ENCODE results near the gene LANCL3. TPM values are rescaled to one million over a fixed set of nuclear protein-coding genes. Genes with fewer than 3 reads are reported as not detected.
"Not testable (repeated sequence)": the region's sequence is repeated elsewhere in the genome, so short reads cannot be mapped to it uniquely, and the experiment has no call there.

The LANCL3 gene
- polyA plus RNA-seq (2013, experiment 1 of 2), result 0.31 TPM
- 0.20 TPM for polyA plus RNA-seq (2013, experiment 2 of 2)

DNA sequence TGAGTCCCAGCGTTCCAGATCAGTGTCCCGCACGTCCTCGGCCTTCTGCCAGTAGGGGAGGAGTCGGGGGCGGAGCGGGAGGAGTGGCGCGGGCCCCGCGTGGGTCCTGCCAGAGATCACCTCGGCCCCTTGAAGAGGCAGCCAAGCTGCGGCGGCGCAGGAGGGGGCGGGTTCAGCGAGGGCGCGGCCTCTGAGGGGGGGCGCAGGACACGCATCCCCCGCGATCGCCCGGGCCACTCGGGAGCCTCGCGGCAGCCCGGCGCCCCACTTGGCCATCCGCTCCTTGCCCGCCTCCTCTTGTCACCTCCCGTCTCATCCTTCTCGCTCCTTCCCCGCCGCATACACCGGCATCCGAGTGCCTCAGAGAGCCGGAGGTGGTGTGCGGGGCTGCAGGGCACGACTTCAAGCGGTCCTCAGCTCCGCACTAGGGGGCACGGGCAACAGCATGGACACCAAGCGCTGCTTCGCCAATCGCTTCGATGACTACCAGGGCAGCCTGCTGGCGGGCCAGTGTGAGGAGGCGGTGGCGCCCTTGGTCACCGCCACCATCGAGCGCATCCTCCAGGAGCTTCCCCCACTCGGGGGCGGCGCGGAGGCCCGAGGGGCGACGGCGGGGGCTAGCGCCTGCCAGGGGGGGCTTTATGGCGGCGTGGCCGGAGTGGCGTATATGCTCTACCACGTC, at the start of gene LANCL3:
Gene LANCL3, plus strand, starts transcription at position 236 of the 682 bp plus-strand sequence. Its CDS starts 210 bp downstream, at position 446.
- H2BK5ac ChIP-seq (ENCODE audit: low read length); H4K5ac ChIP-seq (ENCODE audit: low read length); H3K79me2 ChIP-seq (ENCODE audit: control insufficient read depth, insufficient read depth, low read length); H3K4me1 ChIP-seq (ENCODE audit: control insufficient read depth, low read depth, low read length); H3K23ac ChIP-seq (ENCODE audit: low read length); H3K79me1 ChIP-seq (ENCODE audit: low read length); H2AK5ac ChIP-seq (ENCODE audit: low read length); H3K9ac ChIP-seq (ENCODE audit: low read length); H3K56ac ChIP-seq (ENCODE audit: low read length); H2BK15ac ChIP-seq (replicated peaks; ENCODE audit: low read depth); H2BK120ac ChIP-seq (ENCODE audit: low read depth, low read length); H3K4me3 ChIP-seq (ENCODE audit: low read length); H3K27ac ChIP-seq (ENCODE audit: low read depth, low read length); H3K27me3 ChIP-seq (ENCODE audit: insufficient read depth, low read length, poor library complexity); H3K18ac ChIP-seq (ENCODE audit: low read length); H3K36me3 ChIP-seq (ENCODE audit: control insufficient read depth, insufficient read depth, low read length); H3K4me2 ChIP-seq (ENCODE audit: low read length); H3K4ac ChIP-seq (ENCODE audit: low read depth, low read length); H4K8ac ChIP-seq (ENCODE audit: low read depth, low read length): not testable (repeated sequence)
- peak; percentile 0 for DNase-seq
- no CpG with 5 or more reads among the region's 68 CpGs for WGBS (ENCODE audit: extremely low coverage, insufficient coverage, low lambda C conversion rate)

DNA sequence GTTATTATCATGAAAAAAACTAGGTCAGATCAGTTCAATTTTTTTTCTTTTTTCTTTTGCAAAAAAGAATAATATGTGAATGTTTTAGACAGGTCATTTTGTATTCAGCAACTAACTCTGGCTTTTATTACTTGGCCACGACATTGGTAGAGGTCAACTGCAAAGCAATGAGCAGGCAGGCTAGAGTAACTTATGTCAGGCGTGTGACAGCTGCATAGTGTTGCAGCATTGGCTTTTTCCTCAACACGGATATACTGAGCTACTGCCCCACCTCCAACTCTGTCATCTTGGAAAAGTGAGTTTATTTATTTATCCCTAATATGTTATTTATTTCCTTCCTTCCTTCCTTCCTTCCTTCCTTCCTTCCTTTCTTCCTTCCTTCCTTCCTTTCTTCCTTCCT, 47.8 kb upstream of the LANCL3 start:
- not testable (repeated sequence) for H3K4me1 ChIP-seq (ENCODE audit: control insufficient read depth, low read depth, low read length); H2AK5ac ChIP-seq (ENCODE audit: low read length); H3K4me3 ChIP-seq (ENCODE audit: low read length); H3K79me2 ChIP-seq (ENCODE audit: control insufficient read depth, insufficient read depth, low read length); H2BK15ac ChIP-seq (replicated peaks; ENCODE audit: low read depth); H3K79me1 ChIP-seq (ENCODE audit: low read length); H3K4me2 ChIP-seq (ENCODE audit: low read length); H3K56ac ChIP-seq (ENCODE audit: low read length); H3K18ac ChIP-seq (ENCODE audit: low read length); H3K27me3 ChIP-seq (ENCODE audit: insufficient read depth, low read length, poor library complexity); H2BK120ac ChIP-seq (ENCODE audit: low read depth, low read length); H3K23ac ChIP-seq (ENCODE audit: low read length); H4K5ac ChIP-seq (ENCODE audit: low read length); H3K27ac ChIP-seq (ENCODE audit: low read depth, low read length); DNase-seq; H3K4ac ChIP-seq (ENCODE audit: low read depth, low read length); H2BK5ac ChIP-seq (ENCODE audit: low read length); H4K8ac ChIP-seq (ENCODE audit: low read depth, low read length); H3K9ac ChIP-seq (ENCODE audit: low read length); H3K36me3 ChIP-seq (ENCODE audit: control insufficient read depth, insufficient read depth, low read length)
- no CpG with 5 or more reads among the region's 3 CpGs for WGBS (ENCODE audit: extremely low coverage, insufficient coverage, low lambda C conversion rate)

DNA sequence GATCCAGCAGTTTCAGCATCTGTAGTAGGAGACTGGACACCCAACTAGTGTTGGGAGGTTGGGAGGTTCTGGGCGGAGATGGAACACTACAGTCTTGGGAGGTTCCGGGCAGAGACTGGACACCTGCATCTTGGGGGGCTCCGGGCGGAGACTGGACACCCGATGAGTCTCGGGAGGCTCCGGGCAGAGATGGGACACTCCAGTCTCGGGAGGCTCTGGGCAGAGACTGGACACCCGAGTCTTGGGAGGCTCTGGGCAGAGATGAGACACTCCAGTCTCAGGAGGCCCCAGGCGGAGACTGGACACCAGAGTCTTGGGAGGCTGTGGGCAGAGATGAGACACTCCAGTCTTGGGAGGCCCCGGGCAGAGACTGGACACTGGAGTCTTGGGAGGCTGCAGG, 29.5 kb upstream of the LANCL3 start:
- no peak overlapping the region for H4K5ac ChIP-seq (ENCODE audit: low read length)
- no CpG with 5 or more reads among the region's 11 CpGs for WGBS (ENCODE audit: extremely low coverage, insufficient coverage, low lambda C conversion rate)
- H3K4me2 ChIP-seq (ENCODE audit: low read length), result no peak overlapping the region
- H3K4me3 ChIP-seq (ENCODE audit: low read length), result no peak overlapping the region
- no peak overlapping the region for H3K27ac ChIP-seq (ENCODE audit: low read depth, low read length)
- no peaks in the 10 kb centered on the region for H3K79me2 ChIP-seq (ENCODE audit: control insufficient read depth, insufficient read depth, low read length)
- no peak for DNase-seq
- H2BK5ac ChIP-seq (ENCODE audit: low read length), result no peak overlapping the region
- no peak overlapping the region for H2BK15ac ChIP-seq (replicated peaks; ENCODE audit: low read depth)
- H3K23ac ChIP-seq (ENCODE audit: low read length), result no peak overlapping the region
- no peak overlapping the region for H2AK5ac ChIP-seq (ENCODE audit: low read length)
- H3K36me3 ChIP-seq (ENCODE audit: control insufficient read depth, insufficient read depth, low read length), result no peaks in the 10 kb centered on the region
- H3K9ac ChIP-seq (ENCODE audit: low read length), result no peak overlapping the region
- no peak overlapping the region for H2BK120ac ChIP-seq (ENCODE audit: low read depth, low read length)
- no peak overlapping the region for H4K8ac ChIP-seq (ENCODE audit: low read depth, low read length)
- no peaks in the 10 kb centered on the region for H3K79me1 ChIP-seq (ENCODE audit: low read length)
- no peaks in the 10 kb centered on the region for H3K4me1 ChIP-seq (ENCODE audit: control insufficient read depth, low read depth, low read length)
- H3K4ac ChIP-seq (ENCODE audit: low read depth, low read length), result no peak overlapping the region
- H3K27me3 ChIP-seq (ENCODE audit: insufficient read depth, low read length, poor library complexity), result no peaks in the 10 kb centered on the region
- no peak overlapping the region for H3K56ac ChIP-seq (ENCODE audit: low read length)
- H3K18ac ChIP-seq (ENCODE audit: low read length), result no peak overlapping the region

DNA sequence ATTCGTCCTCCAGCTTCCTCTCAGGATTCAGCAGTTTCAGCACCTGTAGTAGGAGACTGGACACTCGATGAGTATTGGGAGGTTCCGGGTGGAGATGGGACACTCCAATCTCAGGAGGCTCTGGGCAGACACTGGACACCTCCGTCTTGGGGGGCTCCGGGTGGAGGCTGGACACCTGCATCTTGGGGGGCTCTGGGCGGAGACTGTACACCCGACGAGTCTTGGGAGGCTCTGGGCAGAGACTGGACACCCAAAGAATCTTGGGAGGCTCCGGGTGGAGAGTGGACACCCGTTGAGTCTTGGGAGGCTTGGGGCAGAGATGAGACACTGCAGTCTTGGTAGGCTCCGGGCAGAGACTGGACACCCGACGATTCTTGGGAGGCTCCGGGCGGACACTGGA, 28.7 kb upstream of the LANCL3 start:
- Histone ChIP-seq H3K4ac (ENCODE audit: low read depth, low read length) (no peak overlapping the region), H3K79me1 (ENCODE audit: low read length) (no peaks in the 10 kb centered on the region), H2BK5ac (ENCODE audit: low read length) (no peak overlapping the region), H2BK15ac (replicated peaks; ENCODE audit: low read depth) (no peak overlapping the region), H3K23ac (ENCODE audit: low read length) (no peak overlapping the region), H3K9ac (ENCODE audit: low read length) (no peak overlapping the region), H2BK120ac (ENCODE audit: low read depth, low read length) (no peak overlapping the region), H3K56ac (ENCODE audit: low read length) (no peak overlapping the region), H3K18ac (ENCODE audit: low read length) (no peak overlapping the region), H3K4me2 (ENCODE audit: low read length) (no peak overlapping the region), H3K79me2 (ENCODE audit: control insufficient read depth, insufficient read depth, low read length) (no peaks in the 10 kb centered on the region), H4K8ac (ENCODE audit: low read depth, low read length) (no peak overlapping the region), H3K4me1 (ENCODE audit: control insufficient read depth, low read depth, low read length) (no peaks in the 10 kb centered on the region), H3K36me3 (ENCODE audit: control insufficient read depth, insufficient read depth, low read length) (no peaks in the 10 kb centered on the region), H2AK5ac (ENCODE audit: low read length) (no peak overlapping the region), H3K27ac (ENCODE audit: low read depth, low read length) (no peak overlapping the region), H4K5ac (ENCODE audit: low read length) (no peak overlapping the region), H3K4me3 (ENCODE audit: low read length) (no peak overlapping the region), H3K27me3 (ENCODE audit: insufficient read depth, low read length, poor library complexity) (no peaks in the 10 kb centered on the region)
- DNase-seq, result no peak
- WGBS (ENCODE audit: extremely low coverage, insufficient coverage, low lambda C conversion rate), result no CpG with 5 or more reads among the region's 15 CpGs

DNA sequence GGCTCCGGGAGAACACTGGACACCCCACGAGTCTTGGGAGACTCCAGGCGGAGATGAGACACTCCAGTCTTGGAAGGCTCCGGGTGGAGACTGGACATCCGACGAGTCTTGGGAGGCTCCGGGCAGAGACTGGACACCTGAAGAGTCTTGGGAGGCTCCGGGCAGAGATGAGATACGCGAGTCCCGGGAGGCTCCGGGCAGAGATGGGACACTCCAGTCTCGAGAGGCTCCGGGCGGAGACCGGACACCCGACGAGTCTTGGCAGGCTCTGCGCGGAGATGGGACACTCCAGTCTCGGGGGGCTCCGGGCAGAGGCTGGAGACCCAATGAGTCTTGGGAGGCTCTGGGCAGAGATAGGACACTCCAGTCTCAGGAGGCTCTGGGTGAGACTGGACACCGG, 28.1 kb upstream of the LANCL3 start:
- H3K4me3 ChIP-seq (ENCODE audit: low read length), result no peak overlapping the region
- H3K4ac ChIP-seq (ENCODE audit: low read depth, low read length), result no peak overlapping the region
- no peak overlapping the region for H4K5ac ChIP-seq (ENCODE audit: low read length)
- no peak overlapping the region for H3K4me2 ChIP-seq (ENCODE audit: low read length)
- WGBS (ENCODE audit: extremely low coverage, insufficient coverage, low lambda C conversion rate), result no CpG with 5 or more reads among the region's 23 CpGs
- H3K27ac ChIP-seq (ENCODE audit: low read depth, low read length), result no peak overlapping the region
- H2BK15ac ChIP-seq (replicated peaks; ENCODE audit: low read depth), result no peak overlapping the region
- no peak overlapping the region for H2BK5ac ChIP-seq (ENCODE audit: low read length)
- H3K23ac ChIP-seq (ENCODE audit: low read length), result no peak overlapping the region
- no peak overlapping the region for H2BK120ac ChIP-seq (ENCODE audit: low read depth, low read length)
- no peaks in the 10 kb centered on the region for H3K27me3 ChIP-seq (ENCODE audit: insufficient read depth, low read length, poor library complexity)
- no peak overlapping the region for H3K56ac ChIP-seq (ENCODE audit: low read length)
- H2AK5ac ChIP-seq (ENCODE audit: low read length), result no peak overlapping the region
- H4K8ac ChIP-seq (ENCODE audit: low read depth, low read length), result no peak overlapping the region
- H3K18ac ChIP-seq (ENCODE audit: low read length), result no peak overlapping the region
- DNase-seq, result no peak
- no peaks in the 10 kb centered on the region for H3K36me3 ChIP-seq (ENCODE audit: control insufficient read depth, insufficient read depth, low read length)
- no peaks in the 10 kb centered on the region for H3K79me1 ChIP-seq (ENCODE audit: low read length)
- H3K4me1 ChIP-seq (ENCODE audit: control insufficient read depth, low read depth, low read length), result no peaks in the 10 kb centered on the region
- no peak overlapping the region for H3K9ac ChIP-seq (ENCODE audit: low read length)
- no peaks in the 10 kb centered on the region for H3K79me2 ChIP-seq (ENCODE audit: control insufficient read depth, insufficient read depth, low read length)

DNA sequence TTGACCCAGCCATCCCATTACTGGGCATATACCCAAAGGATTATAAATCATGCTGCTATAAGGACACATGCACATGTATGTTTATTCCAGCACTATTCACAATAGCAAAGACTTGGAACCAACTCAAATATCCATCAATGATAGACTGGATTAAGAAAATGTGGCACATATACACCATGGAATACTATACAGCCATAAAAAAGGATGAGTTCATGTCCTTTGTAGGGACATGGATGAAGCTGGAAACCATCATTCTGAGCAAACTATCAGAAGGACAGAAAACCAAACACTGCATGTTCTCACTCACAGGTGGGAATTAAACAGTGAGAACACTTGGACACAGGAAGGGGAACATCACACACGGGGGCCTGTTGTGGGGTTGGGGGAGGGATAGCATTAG, 26.9 kb upstream of the LANCL3 start:
- H3K27ac ChIP-seq (ENCODE audit: low read depth, low read length); H2BK120ac ChIP-seq (ENCODE audit: low read depth, low read length); H3K79me1 ChIP-seq (ENCODE audit: low read length); H3K79me2 ChIP-seq (ENCODE audit: control insufficient read depth, insufficient read depth, low read length); H3K36me3 ChIP-seq (ENCODE audit: control insufficient read depth, insufficient read depth, low read length); H3K23ac ChIP-seq (ENCODE audit: low read length); H2AK5ac ChIP-seq (ENCODE audit: low read length); DNase-seq; H3K4me2 ChIP-seq (ENCODE audit: low read length); H3K18ac ChIP-seq (ENCODE audit: low read length); H4K8ac ChIP-seq (ENCODE audit: low read depth, low read length); H3K27me3 ChIP-seq (ENCODE audit: insufficient read depth, low read length, poor library complexity); H3K4me1 ChIP-seq (ENCODE audit: control insufficient read depth, low read depth, low read length); H2BK15ac ChIP-seq (replicated peaks; ENCODE audit: low read depth); H3K56ac ChIP-seq (ENCODE audit: low read length); H4K5ac ChIP-seq (ENCODE audit: low read length); H3K4ac ChIP-seq (ENCODE audit: low read depth, low read length); H3K4me3 ChIP-seq (ENCODE audit: low read length); H3K9ac ChIP-seq (ENCODE audit: low read length); H2BK5ac ChIP-seq (ENCODE audit: low read length): not testable (repeated sequence)
- no CpG with 5 or more reads among the region's 1 CpG for WGBS (ENCODE audit: extremely low coverage, insufficient coverage, low lambda C conversion rate)
